Measurements from ENCODE around the gene ZIC5. TPM values are rescaled to one million over a fixed set of nuclear protein-coding genes. Genes with fewer than 3 reads are reported as not detected.
"Not testable (repeated sequence)": the region's sequence is repeated elsewhere in the genome, so short reads cannot be mapped to it uniquely, and the experiment has no call there.

The ZIC5 gene
- total RNA-seq, 3 donors from 2014 or later (not counting 1 experiment from before 2014, with no cell fraction given): not detected

GRCh38 chr13:99955747-99956472 is 15.7 kb downstream of the ZIC5 start:
- no peak for ATAC-seq
- Histone ChIP-seq H3K4me1 (ENCODE audit: control insufficient read depth, insufficient read depth, low read length) (peaks cover 32% of the 10 kb centered on the region), H3K9me3 (ENCODE audit: control insufficient read depth, insufficient read depth, low read length) (no peaks in the 10 kb centered on the region), H3K27me3 (ENCODE audit: control insufficient read depth, insufficient read depth, low read length) (peaks cover 62% of the 10 kb centered on the region), H3K4me3 (ENCODE audit: low read length) (no peak overlapping the region), H3K27ac (ENCODE audit: low read length) (no peak overlapping the region), H3K36me3 (ENCODE audit: control insufficient read depth, insufficient read depth, low read length) (no peaks in the 10 kb centered on the region)
- intact Hi-C loops (cut with micrococcal nuclease): no loop called here
- Mint-ChIP-seq H3K36me3 (no peaks in the 10 kb centered on the region), H3K4me3 (no peak overlapping the region), H3K27me3 (ENCODE audit: low read depth in 2 of 2) (peaks cover 58 to 75% of the 10 kb centered on the region in 2 donors), H3K9me3 (no peaks in the 10 kb centered on the region), H3K4me1 (peaks cover 10 to 21% of the 10 kb centered on the region in 2 donors), H3K27ac (no peak overlapping the region)
- 5% methylated on average over 56 of the region's 57 CpGs for WGBS (ENCODE audit: insufficient coverage)
- peak in 1 of 2 donors; percentile 25 for DNase-seq
- TF ChIP-seq CTCF (IDR thresholded peaks at IDR 0.05): no peak

GRCh38 chr13:99955107-99955746 is 16.3 kb downstream of the ZIC5 start:
- no peaks in the 10 kb centered on the region for H3K9me3 Mint-ChIP-seq
- H3K27ac ChIP-seq (ENCODE audit: low read length): no peak overlapping the region
- TF ChIP-seq CTCF (IDR thresholded peaks at IDR 0.05): no peak
- peaks cover 10 to 21% of the 10 kb centered on the region in 2 donors for H3K4me1 Mint-ChIP-seq
- no peaks in the 10 kb centered on the region for H3K36me3 ChIP-seq (ENCODE audit: control insufficient read depth, insufficient read depth, low read length)
- peaks cover 58% of the 10 kb centered on the region for H3K27me3 ChIP-seq (ENCODE audit: control insufficient read depth, insufficient read depth, low read length)
- peaks cover 53 to 70% of the 10 kb centered on the region in 2 donors for H3K27me3 Mint-ChIP-seq (ENCODE audit: low read depth in 2 of 2)
- WGBS (ENCODE audit: insufficient coverage): 46% methylated on average over 21 of the region's 21 CpGs
- no peak overlapping the region for H3K27ac Mint-ChIP-seq
- ATAC-seq (no peak), DNase-seq (no peak)
- intact Hi-C loops (cut with micrococcal nuclease): no loop called here
- no peak overlapping the region for H3K4me3 ChIP-seq (ENCODE audit: low read length)
- H3K4me3 Mint-ChIP-seq: no peak overlapping the region
- H3K4me1 ChIP-seq (ENCODE audit: control insufficient read depth, insufficient read depth, low read length): peaks cover 31% of the 10 kb centered on the region
- no peaks in the 10 kb centered on the region for H3K9me3 ChIP-seq (ENCODE audit: control insufficient read depth, insufficient read depth, low read length)
- H3K36me3 Mint-ChIP-seq: no peaks in the 10 kb centered on the region

- no peak overlapping the region for H3K4me3 Mint-ChIP-seq
- 82% methylated on average over 14 of the region's 14 CpGs for WGBS (ENCODE audit: insufficient coverage)
- Histone ChIP-seq H3K36me3 (ENCODE audit: control insufficient read depth, insufficient read depth, low read length) (no peaks in the 10 kb centered on the region), H3K4me3 (ENCODE audit: low read length) (no peak overlapping the region), H3K27me3 (ENCODE audit: control insufficient read depth, insufficient read depth, low read length) (peaks cover 39% of the 10 kb centered on the region), H3K9me3 (ENCODE audit: control insufficient read depth, insufficient read depth, low read length) (no peaks in the 10 kb centered on the region), H3K4me1 (ENCODE audit: control insufficient read depth, insufficient read depth, low read length) (peaks cover 21% of the 10 kb centered on the region), H3K27ac (ENCODE audit: low read length) (no peak overlapping the region)
- no peak for TF ChIP-seq CTCF (IDR thresholded peaks at IDR 0.05)
- no peak for ATAC-seq
- peaks cover 0 to 9% of the 10 kb centered on the region in 2 donors for H3K4me1 Mint-ChIP-seq
- no peak for DNase-seq
- no peaks in the 10 kb centered on the region for H3K36me3 Mint-ChIP-seq
- peaks cover 52 to 68% of the 10 kb centered on the region in 2 donors for H3K27me3 Mint-ChIP-seq (ENCODE audit: low read depth in 2 of 2)
- no peaks in the 10 kb centered on the region for H3K9me3 Mint-ChIP-seq
- no peak overlapping the region for H3K27ac Mint-ChIP-seq
- intact Hi-C loops (cut with micrococcal nuclease): no loop called here
Observed at GRCh38 chr13:99953138-99953755, 18.3 kb downstream of the ZIC5 start.

GRCh38 chr13:99951666-99952065 is 19.9 kb downstream of the ZIC5 start:
- H3K36me3 Mint-ChIP-seq; H3K9me3 Mint-ChIP-seq; H3K9me3 ChIP-seq (ENCODE audit: control insufficient read depth, insufficient read depth, low read length); intact Hi-C loops (cut with micrococcal nuclease); H3K4me3 Mint-ChIP-seq; H3K4me1 Mint-ChIP-seq; H3K27ac Mint-ChIP-seq; DNase-seq; ATAC-seq; H3K27ac ChIP-seq (ENCODE audit: low read length); H3K4me3 ChIP-seq (ENCODE audit: low read length); H3K36me3 ChIP-seq (ENCODE audit: control insufficient read depth, insufficient read depth, low read length): not testable (repeated sequence)
- H3K27me3 Mint-ChIP-seq (ENCODE audit: low read depth in 2 of 2): peaks cover 52 to 80% of the 10 kb centered on the region in 2 donors
- Histone ChIP-seq H3K4me1 (ENCODE audit: control insufficient read depth, insufficient read depth, low read length) (peaks cover 12% of the 10 kb centered on the region), H3K27me3 (ENCODE audit: control insufficient read depth, insufficient read depth, low read length) (peaks cover 27% of the 10 kb centered on the region)
- 100% methylated on average over 1 of the region's 1 CpG for WGBS (ENCODE audit: insufficient coverage)

Data from natural killer cell (primary cell).